Neural crest cell (in vitro differentiated cells): ENCODE results near the gene FAM13A. TPM values are rescaled to one million over a fixed set of nuclear protein-coding genes. Genes with fewer than 3 reads are reported as not detected.

ENCODE experiments used
- DNase-seq: peaks from one replicate; pipeline ENCODE4 v3.0.0; 2021; ENCODE audit warnings: low read depth, mixed read lengths, low spot score
- H3K27ac Mint-ChIP-seq: one replicate; pipeline ENCODE4 v1.8.0; 2021; ENCODE audit warnings: mild to moderate bottlenecking, mixed read lengths; ENCODE audit not compliant: unreplicated experiment
- H3K27me3 Mint-ChIP-seq: 2 replicates; pipeline ENCODE4 v1.8.0; 2021; ENCODE audit warnings: low read depth, mild to moderate bottlenecking, mixed read lengths
- H3K36me3 Mint-ChIP-seq: 2 replicates; pipeline ENCODE4 v1.8.0; 2021; ENCODE audit warnings: low read depth, mild to moderate bottlenecking, mixed read lengths
- H3K4me1 Mint-ChIP-seq: 2 replicates; pipeline ENCODE4 v1.8.0; 2021; ENCODE audit warnings: mixed read lengths
- H3K4me3 Mint-ChIP-seq: one replicate; pipeline ENCODE4 v1.8.0; 2021; ENCODE audit warnings: mild to moderate bottlenecking, mixed read lengths
- H3K9me3 Mint-ChIP-seq: 2 replicates; pipeline ENCODE4 v1.8.0; 2021; ENCODE audit warnings: mixed read lengths
- total RNA-seq: library from RNA; stranded (reverse); gene quantifications from 2 replicates; pipeline ENCODE4 v1.2.1, GENCODE V29; 2021
- TF ChIP-seq, protein P1 (sequence below): fragments of 200-600 bp; sonication (generic); conservative IDR thresholded peaks from 2 replicates; pipeline ENCODE4 v1.5.0; 2021; ENCODE audit warnings: antibody characterized with exemption, mild to moderate bottlenecking

FAM13A gene
- total RNA-seq, 1 donor from 2014 or later = 18.1 TPM

DNA sequence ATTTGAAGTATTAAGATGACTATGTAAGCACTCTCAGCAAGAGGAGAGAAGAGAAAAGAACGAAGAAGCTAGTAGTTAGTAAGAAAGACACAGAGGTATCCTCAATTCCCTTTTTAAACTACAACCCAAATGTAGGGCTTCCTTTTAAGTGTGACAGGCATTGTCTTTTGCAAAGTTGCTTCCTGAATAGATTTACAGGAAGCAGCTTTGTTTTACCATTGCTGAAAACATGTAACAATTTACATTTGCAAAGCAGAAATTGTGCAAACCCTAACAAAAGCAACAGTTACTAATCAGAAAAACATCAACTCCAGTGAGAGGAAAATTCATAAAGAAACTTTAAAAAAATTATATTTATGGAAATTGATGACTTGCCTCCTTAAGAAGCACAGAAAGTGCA lies 96.4 kb downstream of the FAM13A start:
- H3K27ac Mint-ChIP-seq = no peak overlapping the region
- no peak overlapping the region for H3K4me3 Mint-ChIP-seq
- H3K9me3 Mint-ChIP-seq = peaks cover 11% of the 10 kb centered on the region
- peaks cover 14% of the 10 kb centered on the region for H3K4me1 Mint-ChIP-seq
- peaks cover 18% of the 10 kb centered on the region for H3K36me3 Mint-ChIP-seq
- no peak for DNase-seq
- H3K27me3 Mint-ChIP-seq = no peaks in the 10 kb centered on the region
- TF ChIP-seq, protein P1, sequence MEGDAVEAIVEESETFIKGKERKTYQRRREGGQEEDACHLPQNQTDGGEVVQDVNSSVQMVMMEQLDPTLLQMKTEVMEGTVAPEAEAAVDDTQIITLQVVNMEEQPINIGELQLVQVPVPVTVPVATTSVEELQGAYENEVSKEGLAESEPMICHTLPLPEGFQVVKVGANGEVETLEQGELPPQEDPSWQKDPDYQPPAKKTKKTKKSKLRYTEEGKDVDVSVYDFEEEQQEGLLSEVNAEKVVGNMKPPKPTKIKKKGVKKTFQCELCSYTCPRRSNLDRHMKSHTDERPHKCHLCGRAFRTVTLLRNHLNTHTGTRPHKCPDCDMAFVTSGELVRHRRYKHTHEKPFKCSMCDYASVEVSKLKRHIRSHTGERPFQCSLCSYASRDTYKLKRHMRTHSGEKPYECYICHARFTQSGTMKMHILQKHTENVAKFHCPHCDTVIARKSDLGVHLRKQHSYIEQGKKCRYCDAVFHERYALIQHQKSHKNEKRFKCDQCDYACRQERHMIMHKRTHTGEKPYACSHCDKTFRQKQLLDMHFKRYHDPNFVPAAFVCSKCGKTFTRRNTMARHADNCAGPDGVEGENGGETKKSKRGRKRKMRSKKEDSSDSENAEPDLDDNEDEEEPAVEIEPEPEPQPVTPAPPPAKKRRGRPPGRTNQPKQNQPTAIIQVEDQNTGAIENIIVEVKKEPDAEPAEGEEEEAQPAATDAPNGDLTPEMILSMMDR = no peak

DNA sequence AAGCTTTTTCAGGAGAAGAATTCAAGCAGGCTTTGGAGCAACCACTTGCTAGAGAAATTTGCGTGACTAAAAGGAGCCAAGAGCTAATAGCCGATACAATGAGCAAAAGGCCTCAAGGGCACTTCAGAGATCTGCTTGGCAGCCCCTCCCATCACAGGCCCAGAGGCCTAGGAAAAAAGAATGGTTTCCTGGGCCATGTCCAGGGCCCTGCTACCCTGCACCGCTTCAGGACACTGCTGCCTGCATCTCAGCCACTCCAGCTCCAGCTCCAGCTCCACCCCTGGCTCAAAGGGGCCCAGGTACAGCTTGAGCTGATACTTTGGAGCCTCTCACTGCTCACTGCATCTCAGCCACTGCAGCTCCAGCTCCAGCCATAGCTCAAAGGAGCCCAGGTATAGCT lies 98.9 kb downstream of the FAM13A start:
- no peak overlapping the region for H3K27ac Mint-ChIP-seq
- no peak overlapping the region for H3K4me3 Mint-ChIP-seq
- no peaks in the 10 kb centered on the region for H3K27me3 Mint-ChIP-seq
- TF ChIP-seq, protein P1 = no peak
- no peak for DNase-seq
- peaks cover 11% of the 10 kb centered on the region for H3K9me3 Mint-ChIP-seq
- H3K36me3 Mint-ChIP-seq = peaks cover 16% of the 10 kb centered on the region
- peaks cover 14% of the 10 kb centered on the region for H3K4me1 Mint-ChIP-seq

DNA sequence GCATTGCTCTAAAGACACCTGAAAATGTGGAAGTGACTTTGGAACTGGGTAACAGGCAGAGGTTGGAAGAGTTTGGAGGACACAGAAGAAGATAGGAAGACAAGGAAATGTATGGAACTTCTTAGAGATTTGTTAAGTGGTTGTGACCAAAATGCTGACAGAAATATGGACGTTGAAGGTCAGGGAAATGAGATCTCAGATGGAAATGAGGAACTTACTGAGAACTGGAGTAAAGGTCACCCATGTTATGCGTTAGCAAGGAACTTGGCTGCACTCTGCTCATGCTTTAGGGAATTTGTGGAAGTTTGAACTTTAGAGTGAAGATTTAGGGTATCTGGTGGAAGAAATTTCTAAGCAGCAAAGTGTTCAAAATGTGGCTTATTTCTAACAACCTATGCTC lies 99.4 kb downstream of the FAM13A start:
- Mint-ChIP-seq H3K4me1 (peaks cover 14% of the 10 kb centered on the region), H3K27me3 (no peaks in the 10 kb centered on the region), H3K9me3 (peaks cover 11% of the 10 kb centered on the region), H3K27ac (no peak overlapping the region), H3K36me3 (peaks cover 16% of the 10 kb centered on the region), H3K4me3 (no peak overlapping the region)
- TF ChIP-seq, protein P1 = no peak
- DNase-seq = no peak

DNA sequence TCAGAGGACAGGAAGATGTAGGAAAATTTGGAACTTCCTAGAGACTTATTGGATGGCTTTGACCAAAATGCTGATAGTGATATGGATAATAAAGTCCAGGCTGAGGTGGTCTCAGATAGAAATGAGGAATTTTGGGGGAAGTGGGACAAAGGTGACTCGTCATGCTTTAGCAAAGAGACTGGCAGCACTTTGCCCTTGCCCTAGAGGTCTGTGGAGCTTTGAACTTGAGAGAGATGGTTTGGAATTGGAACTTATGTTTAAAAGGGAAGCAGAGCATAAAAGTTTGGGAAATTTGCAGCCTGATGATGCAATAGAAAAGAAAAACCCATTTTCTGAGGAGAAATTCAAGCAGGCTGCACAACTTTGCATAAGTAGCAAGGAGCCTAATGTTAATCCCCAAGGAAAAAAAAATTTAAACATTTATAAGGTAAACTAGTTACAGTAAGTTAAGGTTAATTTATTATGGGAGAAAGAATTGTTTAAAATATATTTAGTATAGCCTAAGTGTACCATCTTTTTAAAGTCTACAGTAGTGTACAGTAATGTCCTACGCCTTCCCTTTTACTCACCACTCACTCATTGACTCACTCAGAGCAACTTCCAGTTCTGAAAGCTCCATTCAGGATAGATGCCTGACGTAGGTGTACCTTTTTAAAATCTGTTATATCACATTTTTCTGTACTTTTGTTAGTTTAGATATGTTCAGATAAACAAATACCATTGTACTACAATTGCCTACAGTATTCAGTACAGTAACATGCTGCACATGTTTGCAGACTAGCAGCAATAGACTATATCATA lies 101.2 kb downstream of the FAM13A start:
- DNase-seq = no peak
- Mint-ChIP-seq H3K36me3 (peaks cover 16% of the 10 kb centered on the region), H3K4me1 (peaks cover 13% of the 10 kb centered on the region), H3K9me3 (peaks cover 11% of the 10 kb centered on the region), H3K27ac (no peak overlapping the region), H3K27me3 (no peaks in the 10 kb centered on the region), H3K4me3 (no peak overlapping the region)
- TF ChIP-seq, protein P1 = no peak

DNA sequence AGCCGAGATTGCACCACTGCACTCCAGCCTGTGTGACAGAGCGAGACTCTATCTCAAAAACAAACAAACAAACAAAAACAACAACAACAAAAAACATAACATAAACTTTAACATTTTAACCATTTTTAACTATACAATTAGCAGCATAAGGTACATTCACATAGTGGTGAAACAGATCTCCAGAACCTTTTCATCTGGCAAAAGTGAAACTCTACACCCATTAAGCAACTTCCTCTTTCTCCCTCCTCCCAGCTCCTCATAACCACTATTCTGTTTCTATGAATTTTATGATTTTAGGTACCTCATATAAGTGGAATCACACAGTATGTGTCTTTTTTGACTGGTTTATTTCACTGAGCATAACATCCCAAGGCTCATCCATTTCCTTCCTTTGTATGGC lies 103.6 kb downstream of the FAM13A start:
- H3K9me3 Mint-ChIP-seq = peaks cover 5% of the 10 kb centered on the region
- TF ChIP-seq, protein P1 = no peak
- no peak for DNase-seq
- H3K4me1 Mint-ChIP-seq = peaks cover 7% of the 10 kb centered on the region
- H3K27ac Mint-ChIP-seq = no peak overlapping the region
- peaks cover 7% of the 10 kb centered on the region for H3K36me3 Mint-ChIP-seq
- H3K27me3 Mint-ChIP-seq = no peaks in the 10 kb centered on the region
- H3K4me3 Mint-ChIP-seq = no peak overlapping the region
